ENCODE results near the gene MPPED1.

GRCh38 chr22:43370036-43370435 lies 41.8 kb upstream of the MPPED1 start:
- no peak for TF ChIP-seq ZNF558 (CRISPR knock-in tag; IDR thresholded peaks at IDR 0.05; ENCODE audit: borderline replicate concordance)
- TF ChIP-seq, protein P1, sequence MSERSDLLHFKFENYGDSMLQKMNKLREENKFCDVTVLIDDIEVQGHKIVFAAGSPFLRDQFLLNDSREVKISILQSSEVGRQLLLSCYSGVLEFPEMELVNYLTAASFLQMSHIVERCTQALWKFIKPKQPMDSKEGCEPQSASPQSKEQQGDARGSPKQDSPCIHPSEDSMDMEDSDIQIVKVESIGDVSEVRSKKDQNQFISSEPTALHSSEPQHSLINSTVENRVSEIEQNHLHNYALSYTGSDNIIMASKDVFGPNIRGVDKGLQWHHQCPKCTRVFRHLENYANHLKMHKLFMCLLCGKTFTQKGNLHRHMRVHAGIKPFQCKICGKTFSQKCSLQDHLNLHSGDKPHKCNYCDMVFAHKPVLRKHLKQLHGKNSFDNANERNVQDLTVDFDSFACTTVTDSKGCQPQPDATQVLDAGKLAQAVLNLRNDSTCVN (CRISPR knock-in tag; IDR thresholded peaks at IDR 0.05; ENCODE audit: borderline replicate concordance) = no peak
- TF ChIP-seq POLR2A (IDR thresholded peaks at IDR 0.05; ENCODE audit: insufficient read depth in 1 of 2, low read depth in 2 of 2, low read length in 2 of 2) = no peak
- TF ChIP-seq ZNF367 (CRISPR knock-in tag; IDR thresholded peaks at IDR 0.05; ENCODE audit: borderline replicate concordance) = no peak
- no peak for TF ChIP-seq ARNT2 (CRISPR knock-in tag; IDR thresholded peaks at IDR 0.05; ENCODE audit: low read depth)
